ENCODE data around the gene SETD9. TPM values are rescaled to one million over a fixed set of nuclear protein-coding genes. Genes with fewer than 3 reads are reported as not detected.

Gene SETD9
- total and polyA plus RNA-seq, 9 of the 15 experiments (the other 6 are each of a cell fraction or from before 2014, with no cell fraction given) = 10.8 to 32.6 (median 19.8) TPM

DNA sequence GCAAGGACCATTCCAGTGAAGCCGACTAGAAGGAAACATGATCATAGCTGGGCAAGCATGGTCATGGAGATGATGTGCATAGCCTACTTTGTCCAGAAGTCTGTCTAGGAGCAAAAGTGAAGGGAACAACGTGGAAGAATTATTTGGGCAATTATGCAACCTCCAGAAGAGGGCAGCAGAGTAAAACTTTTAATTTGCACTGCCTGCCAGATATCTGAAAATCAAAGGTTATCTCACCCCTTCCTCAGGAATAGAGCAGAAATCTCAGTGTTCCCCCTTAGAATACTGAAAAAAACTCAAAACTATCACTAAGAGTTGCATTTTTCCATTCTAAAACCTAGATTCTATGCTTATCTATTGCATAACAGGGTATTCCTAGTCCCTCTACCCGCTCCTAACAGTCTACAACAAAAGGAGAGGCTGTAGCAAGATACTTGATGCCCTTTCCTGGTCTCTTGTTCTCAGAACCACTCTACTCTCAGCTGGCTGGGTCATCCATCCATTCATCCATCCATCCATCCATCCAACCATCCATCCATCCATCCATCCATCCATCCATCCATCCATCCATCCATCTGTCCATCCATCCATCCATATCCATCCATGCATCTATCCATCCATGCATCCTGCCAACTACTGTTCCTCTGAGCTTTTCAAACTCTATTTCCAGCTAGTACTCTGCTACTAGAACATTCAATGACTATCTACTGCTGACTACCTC is 8.4 kb upstream of the SETD9 start (continued):
- TF ChIP-seq, protein P1, sequence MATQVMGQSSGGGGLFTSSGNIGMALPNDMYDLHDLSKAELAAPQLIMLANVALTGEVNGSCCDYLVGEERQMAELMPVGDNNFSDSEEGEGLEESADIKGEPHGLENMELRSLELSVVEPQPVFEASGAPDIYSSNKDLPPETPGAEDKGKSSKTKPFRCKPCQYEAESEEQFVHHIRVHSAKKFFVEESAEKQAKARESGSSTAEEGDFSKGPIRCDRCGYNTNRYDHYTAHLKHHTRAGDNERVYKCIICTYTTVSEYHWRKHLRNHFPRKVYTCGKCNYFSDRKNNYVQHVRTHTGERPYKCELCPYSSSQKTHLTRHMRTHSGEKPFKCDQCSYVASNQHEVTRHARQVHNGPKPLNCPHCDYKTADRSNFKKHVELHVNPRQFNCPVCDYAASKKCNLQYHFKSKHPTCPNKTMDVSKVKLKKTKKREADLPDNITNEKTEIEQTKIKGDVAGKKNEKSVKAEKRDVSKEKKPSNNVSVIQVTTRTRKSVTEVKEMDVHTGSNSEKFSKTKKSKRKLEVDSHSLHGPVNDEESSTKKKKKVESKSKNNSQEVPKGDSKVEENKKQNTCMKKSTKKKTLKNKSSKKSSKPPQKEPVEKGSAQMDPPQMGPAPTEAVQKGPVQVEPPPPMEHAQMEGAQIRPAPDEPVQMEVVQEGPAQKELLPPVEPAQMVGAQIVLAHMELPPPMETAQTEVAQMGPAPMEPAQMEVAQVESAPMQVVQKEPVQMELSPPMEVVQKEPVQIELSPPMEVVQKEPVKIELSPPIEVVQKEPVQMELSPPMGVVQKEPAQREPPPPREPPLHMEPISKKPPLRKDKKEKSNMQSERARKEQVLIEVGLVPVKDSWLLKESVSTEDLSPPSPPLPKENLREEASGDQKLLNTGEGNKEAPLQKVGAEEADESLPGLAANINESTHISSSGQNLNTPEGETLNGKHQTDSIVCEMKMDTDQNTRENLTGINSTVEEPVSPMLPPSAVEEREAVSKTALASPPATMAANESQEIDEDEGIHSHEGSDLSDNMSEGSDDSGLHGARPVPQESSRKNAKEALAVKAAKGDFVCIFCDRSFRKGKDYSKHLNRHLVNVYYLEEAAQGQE (IDR thresholded peaks at IDR 0.05; ENCODE audit: borderline replicate concordance) = peak; percentile 89
- TF ChIP-seq, protein P1 (CRISPR knock-in tag; IDR thresholded peaks at IDR 0.05; ENCODE audit: low read depth) = no peak
- TF ChIP-seq, protein P2, sequence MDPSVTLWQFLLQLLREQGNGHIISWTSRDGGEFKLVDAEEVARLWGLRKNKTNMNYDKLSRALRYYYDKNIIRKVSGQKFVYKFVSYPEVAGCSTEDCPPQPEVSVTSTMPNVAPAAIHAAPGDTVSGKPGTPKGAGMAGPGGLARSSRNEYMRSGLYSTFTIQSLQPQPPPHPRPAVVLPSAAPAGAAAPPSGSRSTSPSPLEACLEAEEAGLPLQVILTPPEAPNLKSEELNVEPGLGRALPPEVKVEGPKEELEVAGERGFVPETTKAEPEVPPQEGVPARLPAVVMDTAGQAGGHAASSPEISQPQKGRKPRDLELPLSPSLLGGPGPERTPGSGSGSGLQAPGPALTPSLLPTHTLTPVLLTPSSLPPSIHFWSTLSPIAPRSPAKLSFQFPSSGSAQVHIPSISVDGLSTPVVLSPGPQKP (CRISPR knock-in tag; IDR thresholded peaks at IDR 0.05) = no peak
- no peak for TF ChIP-seq FOS (IDR thresholded peaks at IDR 0.05; ENCODE audit: extremely low read depth, insufficient read length)
- TF ChIP-seq, protein P3, sequence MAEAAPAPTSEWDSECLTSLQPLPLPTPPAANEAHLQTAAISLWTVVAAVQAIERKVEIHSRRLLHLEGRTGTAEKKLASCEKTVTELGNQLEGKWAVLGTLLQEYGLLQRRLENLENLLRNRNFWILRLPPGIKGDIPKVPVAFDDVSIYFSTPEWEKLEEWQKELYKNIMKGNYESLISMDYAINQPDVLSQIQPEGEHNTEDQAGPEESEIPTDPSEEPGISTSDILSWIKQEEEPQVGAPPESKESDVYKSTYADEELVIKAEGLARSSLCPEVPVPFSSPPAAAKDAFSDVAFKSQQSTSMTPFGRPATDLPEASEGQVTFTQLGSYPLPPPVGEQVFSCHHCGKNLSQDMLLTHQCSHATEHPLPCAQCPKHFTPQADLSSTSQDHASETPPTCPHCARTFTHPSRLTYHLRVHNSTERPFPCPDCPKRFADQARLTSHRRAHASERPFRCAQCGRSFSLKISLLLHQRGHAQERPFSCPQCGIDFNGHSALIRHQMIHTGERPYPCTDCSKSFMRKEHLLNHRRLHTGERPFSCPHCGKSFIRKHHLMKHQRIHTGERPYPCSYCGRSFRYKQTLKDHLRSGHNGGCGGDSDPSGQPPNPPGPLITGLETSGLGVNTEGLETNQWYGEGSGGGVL (CRISPR knock-in tag; IDR thresholded peaks at IDR 0.05) = no peak
- TF ChIP-seq, protein P4, sequence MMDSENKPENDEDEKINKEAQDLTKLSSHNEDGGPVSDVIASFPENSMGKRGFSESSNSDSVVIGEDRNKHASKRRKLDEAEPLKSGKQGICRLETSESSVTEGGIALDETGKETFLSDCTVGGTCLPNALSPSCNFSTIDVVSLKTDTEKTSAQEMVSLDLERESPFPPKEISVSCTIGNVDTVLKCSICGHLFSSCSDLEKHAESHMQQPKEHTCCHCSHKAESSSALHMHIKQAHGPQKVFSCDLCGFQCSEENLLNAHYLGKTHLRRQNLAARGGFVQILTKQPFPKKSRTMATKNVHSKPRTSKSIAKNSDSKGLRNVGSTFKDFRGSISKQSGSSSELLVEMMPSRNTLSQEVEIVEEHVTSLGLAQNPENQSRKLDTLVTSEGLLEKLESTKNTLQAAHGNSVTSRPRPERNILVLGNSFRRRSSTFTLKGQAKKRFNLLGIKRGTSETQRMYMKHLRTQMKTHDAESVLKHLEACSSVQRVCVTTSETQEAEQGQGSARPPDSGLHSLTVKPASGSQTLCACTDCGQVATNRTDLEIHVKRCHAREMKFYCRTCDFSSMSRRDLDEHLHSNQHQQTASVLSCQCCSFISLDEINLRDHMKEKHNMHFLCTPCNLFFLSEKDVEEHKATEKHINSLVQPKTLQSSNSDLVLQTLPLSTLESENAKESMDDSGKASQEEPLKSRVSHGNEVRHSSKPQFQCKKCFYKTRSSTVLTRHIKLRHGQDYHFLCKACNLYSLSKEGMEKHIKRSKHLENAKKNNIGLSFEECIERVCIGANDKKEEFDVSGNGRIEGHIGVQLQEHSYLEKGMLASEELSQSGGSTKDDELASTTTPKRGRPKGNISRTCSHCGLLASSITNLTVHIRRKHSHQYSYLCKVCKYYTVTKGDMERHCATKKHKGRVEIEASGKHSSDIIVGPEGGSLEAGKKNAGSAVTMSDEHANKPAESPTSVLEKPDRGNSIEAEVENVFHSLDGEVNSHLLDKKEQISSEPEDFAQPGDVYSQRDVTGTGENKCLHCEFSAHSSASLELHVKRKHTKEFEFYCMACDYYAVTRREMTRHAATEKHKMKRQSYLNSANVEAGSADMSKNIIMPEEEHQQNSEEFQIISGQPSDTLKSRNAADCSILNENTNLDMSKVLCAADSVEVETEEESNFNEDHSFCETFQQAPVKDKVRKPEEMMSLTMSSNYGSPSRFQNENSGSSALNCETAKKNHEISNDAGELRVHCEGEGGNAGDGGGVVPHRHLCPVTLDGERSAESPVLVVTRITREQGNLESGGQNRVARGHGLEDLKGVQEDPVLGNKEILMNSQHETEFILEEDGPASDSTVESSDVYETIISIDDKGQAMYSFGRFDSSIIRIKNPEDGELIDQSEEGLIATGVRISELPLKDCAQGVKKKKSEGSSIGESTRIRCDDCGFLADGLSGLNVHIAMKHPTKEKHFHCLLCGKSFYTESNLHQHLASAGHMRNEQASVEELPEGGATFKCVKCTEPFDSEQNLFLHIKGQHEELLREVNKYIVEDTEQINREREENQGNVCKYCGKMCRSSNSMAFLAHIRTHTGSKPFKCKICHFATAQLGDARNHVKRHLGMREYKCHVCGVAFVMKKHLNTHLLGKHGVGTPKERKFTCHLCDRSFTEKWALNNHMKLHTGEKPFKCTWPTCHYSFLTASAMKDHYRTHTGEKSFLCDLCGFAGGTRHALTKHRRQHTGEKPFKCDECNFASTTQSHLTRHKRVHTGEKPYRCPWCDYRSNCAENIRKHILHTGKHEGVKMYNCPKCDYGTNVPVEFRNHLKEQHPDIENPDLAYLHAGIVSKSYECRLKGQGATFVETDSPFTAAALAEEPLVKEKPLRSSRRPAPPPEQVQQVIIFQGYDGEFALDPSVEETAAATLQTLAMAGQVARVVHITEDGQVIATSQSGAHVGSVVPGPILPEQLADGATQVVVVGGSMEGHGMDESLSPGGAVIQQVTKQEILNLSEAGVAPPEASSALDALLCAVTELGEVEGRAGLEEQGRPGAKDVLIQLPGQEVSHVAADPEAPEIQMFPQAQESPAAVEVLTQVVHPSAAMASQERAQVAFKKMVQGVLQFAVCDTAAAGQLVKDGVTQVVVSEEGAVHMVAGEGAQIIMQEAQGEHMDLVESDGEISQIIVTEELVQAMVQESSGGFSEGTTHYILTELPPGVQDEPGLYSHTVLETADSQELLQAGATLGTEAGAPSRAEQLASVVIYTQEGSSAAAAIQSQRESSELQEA (IDR thresholded peaks at IDR 0.05; ENCODE audit: low read depth) = no peak
- TF ChIP-seq GATA2 (CRISPR knock-in tag; IDR thresholded peaks at IDR 0.05) = peak; percentile 55; the same call in 1 of the 2 replicates

All from K562 (cell line).